CD4-positive, alpha-beta T cell treated with Interleukin-4 for 1 hour (primary cell): ENCODE measurements around the gene POPDC3.
"Not testable (repeated sequence)": the region's sequence is repeated elsewhere in the genome, so short reads cannot be mapped to it uniquely, and the experiment has no call there.

Source experiments
- DNase-seq, 2 donors: peaks; one replicate each; pipeline ENCODE4 v3.0.0-alpha.2; 2020 to 2022

The POPDC3 gene

GRCh38 chr6:105194591-105194990, 14.8 kb upstream of the POPDC3 start:
- no peak for DNase-seq

- no peak for DNase-seq
Measured at GRCh38 chr6:105194106-105194505, 14.3 kb upstream of the POPDC3 start.

- no peak for DNase-seq
Measured at GRCh38 chr6:105193647-105194046, 13.8 kb upstream of the POPDC3 start.

- no peak for DNase-seq
Measured at GRCh38 chr6:105192707-105193465, 13.1 kb upstream of the POPDC3 start.

- no peak for DNase-seq
Measured at GRCh38 chr6:105191351-105191750, 11.5 kb upstream of the POPDC3 start.

GRCh38 chr6:105189026-105189820, 9.4 kb upstream of the POPDC3 start:
- no peak for DNase-seq

- DNase-seq, result no peak
Measured at GRCh38 chr6:105188251-105188650, 8.4 kb upstream of the POPDC3 start.

GRCh38 chr6:105186576-105186975, 6.8 kb upstream of the POPDC3 start:
- DNase-seq, result no peak

- no peak for DNase-seq
Measured at GRCh38 chr6:105184921-105185320, 5.1 kb upstream of the POPDC3 start.

- DNase-seq, result no peak
Measured at GRCh38 chr6:105181981-105182515, 2.2 kb upstream of the POPDC3 start.

GRCh38 chr6:105178636-105179035, 1.2 kb downstream of the POPDC3 start:
- DNase-seq, result no peak

GRCh38 chr6:105178110-105178509, 1.7 kb downstream of the POPDC3 start:
- DNase-seq, result no peak

- no peak for DNase-seq
Measured at GRCh38 chr6:105177556-105177955, 2.3 kb downstream of the POPDC3 start.

GRCh38 chr6:105174512-105174911, 5.3 kb downstream of the POPDC3 start:
- no peak for DNase-seq

GRCh38 chr6:105172515-105172914, 7.3 kb downstream of the POPDC3 start:
- DNase-seq, result not testable (repeated sequence)

GRCh38 chr6:105170059-105170458, 9.8 kb downstream of the POPDC3 start:
- no peak for DNase-seq

GRCh38 chr6:105167914-105168313, 11.9 kb downstream of the POPDC3 start:
- no peak for DNase-seq

GRCh38 chr6:105164418-105164817, 15.4 kb downstream of the POPDC3 start:
- DNase-seq, result no peak

- no peak for DNase-seq
Measured at GRCh38 chr6:105163183-105163582, 16.6 kb downstream of the POPDC3 start.

GRCh38 chr6:105162377-105162776, 17.4 kb downstream of the POPDC3 start:
- no peak for DNase-seq

GRCh38 chr6:105161421-105161820, 18.4 kb downstream of the POPDC3 start:
- no peak for DNase-seq

- no peak for DNase-seq
Measured at GRCh38 chr6:105153676-105154075, 26.1 kb downstream of the POPDC3 start.

GRCh38 chr6:105152880-105153279, 26.9 kb downstream of the POPDC3 start:
- DNase-seq, result no peak

- no peak for DNase-seq
Measured at GRCh38 chr6:105151644-105152043, 28.2 kb downstream of the POPDC3 start.
